Right kidney (tissue), 1 donor: ENCODE data around the gene C1QTNF12.
"Not testable (repeated sequence)": the region's sequence is repeated elsewhere in the genome, so short reads cannot be mapped to it uniquely, and the experiment has no call there.

ENCODE experiments used
- DNase-seq: peaks from one replicate; pipeline ENCODE4 v3.0.0-alpha.2; 2016

Gene C1QTNF12

GRCh38 chr1:1199141-1199960 is 47.2 kb downstream of the C1QTNF12 start:
- no peak for DNase-seq

GRCh38 chr1:1198423-1199140 is 47.9 kb downstream of the C1QTNF12 start:
- DNase-seq = no peak

GRCh38 chr1:1197551-1198422 is 48.7 kb downstream of the C1QTNF12 start:
- no peak for DNase-seq

GRCh38 chr1:1197188-1197500 is 49.4 kb downstream of the C1QTNF12 start:
- DNase-seq = no peak

- DNase-seq = no peak
These were observed 49.9 kb downstream of the C1QTNF12 start for GRCh38 chr1:1196431-1197187.

- DNase-seq = not testable (repeated sequence)
These were observed 50.8 kb downstream of the C1QTNF12 start for GRCh38 chr1:1195726-1196125.

GRCh38 chr1:1194723-1195122 is 51.8 kb downstream of the C1QTNF12 start:
- DNase-seq = no peak
